NCI-H1105 treated with DMSO at 0.1 percent for 48 hours (cell line): ENCODE measurements around the gene MYL6.

Source experiments
- DNase-seq: peaks from one replicate; lab custom pipeline; 2025; lab: John Stamatoyannopoulos, UW

Gene MYL6

DNA sequence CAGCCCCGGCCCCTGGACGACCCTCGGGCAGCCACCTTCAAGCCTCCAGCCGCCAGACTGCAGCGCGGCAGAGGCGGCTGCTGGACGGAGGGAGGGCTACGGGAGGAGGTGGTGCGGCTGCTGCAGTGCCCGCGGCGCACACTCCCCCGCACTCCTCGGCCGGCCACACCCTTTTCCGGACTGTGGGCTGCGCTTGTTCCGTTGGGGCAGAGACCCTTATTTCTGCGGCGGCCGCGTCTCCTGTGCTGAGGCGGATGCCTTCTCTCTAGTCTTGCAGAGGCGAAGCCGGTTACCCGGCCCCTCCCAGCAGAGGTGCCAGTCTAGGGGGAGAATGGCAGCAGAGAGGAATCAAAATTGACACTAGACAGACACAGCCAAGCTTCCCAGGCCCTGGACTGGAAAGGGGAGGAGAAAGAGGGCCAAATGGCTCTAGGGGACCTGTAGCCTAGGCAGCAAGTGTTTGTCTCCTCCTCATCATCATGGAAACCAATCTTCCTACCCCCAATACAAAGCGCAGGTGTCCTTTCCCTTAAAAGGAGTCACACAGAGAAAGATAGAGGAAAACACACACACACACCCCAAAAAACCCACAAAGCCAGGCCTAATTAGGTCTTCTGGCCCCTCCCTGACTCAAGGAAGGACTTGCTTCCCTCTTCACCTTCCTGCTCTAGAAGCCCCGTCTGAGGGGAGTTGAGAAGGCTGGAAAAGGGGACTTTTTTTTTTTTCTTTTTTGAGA, 28.8 kb upstream of the MYL6 start:
- DNase-seq, result peak; percentile 29

DNA sequence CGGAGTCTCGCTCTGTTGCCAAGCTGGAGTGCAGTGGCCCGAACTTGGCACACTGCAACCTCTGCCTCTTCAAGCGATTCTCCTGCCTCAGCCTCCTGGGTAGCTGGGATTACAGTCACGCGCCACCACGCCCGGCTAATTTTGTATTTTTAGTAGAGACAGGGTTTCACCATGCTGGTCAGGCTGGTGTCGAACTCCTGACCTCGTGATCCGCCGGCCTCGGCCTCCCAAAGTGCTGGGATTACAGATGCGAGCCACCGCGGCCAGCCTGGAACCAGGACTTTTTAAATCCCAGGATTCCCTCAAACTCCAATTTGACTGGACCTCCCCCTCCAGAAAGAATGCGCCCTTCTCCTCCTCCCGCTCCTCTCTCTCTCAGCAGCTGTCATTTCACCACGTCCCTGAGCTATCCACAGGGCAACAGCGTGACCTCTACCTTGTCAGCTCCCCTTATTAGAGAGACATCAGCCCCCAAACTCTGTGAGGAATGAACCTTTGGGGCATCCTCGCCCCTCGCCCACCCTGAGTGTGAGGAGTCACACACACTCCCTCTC, 28.1 kb upstream of the MYL6 start:
- no peak for DNase-seq

DNA sequence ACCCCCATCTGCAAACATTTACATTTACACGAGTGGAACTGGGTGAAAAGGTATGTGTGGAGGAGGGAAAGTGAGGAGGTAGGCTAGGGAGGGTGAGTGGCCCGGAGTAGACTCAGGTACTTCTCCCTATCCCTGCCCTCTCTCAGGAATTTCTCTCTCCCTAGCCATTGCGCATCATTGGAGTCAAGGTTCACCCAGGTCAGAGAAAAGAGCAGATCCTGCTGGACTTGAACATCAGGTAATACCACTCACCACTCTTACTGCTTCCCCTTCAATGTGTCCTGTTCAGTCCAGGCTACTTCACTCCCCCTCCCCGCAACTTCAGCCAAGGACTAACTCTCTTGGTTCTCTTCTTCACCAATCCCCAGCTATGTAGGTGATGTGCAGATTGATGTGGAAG, 27.3 kb upstream of the MYL6 start:
- DNase-seq, result no peak

DNA sequence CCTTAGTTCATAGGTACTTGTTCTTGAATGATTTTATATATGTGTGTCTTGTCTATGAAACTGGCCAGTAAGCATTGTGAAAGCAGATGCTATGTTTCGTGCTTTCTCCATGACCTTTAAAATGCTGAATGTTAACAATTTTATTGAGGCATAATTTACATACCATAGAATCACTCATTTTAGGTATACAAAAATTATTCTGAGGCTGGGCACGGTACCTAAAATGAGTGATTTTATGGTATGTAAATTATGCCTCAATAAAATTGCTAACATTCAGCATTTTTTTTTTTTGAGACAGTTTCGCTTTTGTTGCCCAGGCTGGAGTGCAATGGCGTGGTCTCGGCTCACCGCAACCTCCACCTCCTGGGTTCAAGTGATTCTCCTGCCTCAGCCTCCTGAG, 23.3 kb upstream of the MYL6 start:
- no peak for DNase-seq

DNA sequence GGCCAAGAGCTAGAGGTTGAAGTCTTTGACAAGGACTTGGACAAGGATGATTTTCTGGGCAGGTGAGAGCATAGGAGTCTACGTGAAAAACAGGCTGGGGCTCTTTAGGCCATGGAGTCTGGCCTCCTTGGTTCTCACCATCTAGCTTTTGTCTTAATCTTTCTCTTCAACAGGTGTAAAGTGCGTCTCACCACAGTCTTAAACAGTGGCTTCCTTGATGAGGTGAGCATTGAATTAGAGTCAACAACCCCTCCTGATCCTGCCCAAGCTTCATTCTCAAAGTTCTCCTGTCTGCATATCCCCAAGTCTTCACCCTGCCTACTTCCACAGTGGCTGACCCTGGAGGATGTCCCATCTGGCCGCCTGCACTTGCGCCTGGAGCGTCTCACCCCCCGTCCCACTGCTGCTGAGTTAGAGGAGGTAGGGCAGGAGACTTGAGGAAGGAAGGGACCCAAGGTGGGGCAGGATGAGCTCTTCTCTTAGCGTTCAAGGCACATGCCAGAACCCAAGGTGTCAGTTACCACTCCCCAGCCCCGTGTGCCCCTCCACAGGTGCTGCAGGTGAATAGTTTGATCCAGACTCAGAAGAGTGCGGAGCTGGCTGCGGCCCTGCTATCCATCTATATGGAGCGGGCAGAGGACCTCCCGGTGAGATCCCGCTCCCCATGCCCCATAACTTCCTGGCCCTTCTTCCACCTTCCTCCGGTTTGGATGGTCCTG, 20.1 kb upstream of the MYL6 start:
- no peak for DNase-seq

DNA sequence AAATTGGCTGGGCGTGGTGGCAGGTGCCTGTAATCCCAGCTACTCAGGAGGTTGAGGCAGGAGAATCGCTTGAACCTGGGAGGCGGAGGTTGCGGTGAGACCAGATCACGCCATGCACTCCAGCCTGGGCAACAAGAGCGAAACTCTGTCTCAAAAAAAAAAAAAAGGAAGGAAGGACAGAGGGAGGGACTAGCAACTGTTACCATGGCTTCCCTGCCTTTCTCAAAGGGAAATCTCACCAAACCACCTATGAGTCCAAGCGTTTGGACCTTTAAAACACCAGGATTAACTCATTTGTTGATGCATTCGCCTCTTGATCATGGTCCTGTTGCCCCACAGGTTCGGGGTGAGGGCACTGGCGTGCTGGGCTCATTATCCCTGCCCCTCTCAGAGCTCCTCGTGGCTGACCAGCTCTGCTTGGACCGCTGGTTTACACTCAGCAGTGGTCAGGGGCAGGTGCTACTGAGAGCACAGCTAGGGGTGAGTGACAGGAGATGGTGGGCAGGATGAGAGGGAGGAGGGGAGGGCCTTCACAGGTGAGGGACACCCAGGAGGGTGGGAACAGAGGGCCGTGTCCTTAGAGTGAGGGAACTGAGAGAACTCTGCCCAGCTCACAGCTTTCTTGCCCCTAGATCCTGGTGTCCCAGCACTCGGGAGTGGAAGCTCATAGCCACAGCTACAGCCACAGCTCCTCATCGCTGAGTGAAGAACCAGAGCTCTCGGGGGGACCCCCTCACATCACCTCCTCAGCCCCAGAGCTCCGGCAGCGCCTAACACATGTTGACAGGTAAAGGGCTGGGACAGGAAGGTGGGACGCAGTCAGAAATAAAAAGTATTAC, 16.0 kb upstream of the MYL6 start:
- no peak for DNase-seq

DNA sequence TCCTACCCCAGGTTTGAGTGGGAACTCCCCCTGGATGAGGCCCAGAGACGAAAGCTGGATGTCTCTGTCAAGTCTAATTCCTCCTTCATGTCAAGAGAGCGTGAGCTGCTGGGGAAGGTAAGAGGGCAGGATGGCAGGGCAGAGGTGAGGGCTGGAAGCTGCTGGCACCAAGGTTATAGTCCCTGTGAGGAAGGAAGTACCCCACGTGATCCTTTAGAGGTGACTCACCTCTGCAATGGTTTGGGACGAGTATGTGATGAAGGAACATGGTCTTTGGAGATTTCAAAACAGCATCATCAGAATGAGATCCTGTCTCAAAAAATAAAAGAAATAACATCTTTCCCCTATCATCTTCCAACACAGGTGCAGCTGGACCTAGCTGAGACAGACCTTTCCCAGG, 14.9 kb upstream of the MYL6 start:
- DNase-seq, result no peak

DNA sequence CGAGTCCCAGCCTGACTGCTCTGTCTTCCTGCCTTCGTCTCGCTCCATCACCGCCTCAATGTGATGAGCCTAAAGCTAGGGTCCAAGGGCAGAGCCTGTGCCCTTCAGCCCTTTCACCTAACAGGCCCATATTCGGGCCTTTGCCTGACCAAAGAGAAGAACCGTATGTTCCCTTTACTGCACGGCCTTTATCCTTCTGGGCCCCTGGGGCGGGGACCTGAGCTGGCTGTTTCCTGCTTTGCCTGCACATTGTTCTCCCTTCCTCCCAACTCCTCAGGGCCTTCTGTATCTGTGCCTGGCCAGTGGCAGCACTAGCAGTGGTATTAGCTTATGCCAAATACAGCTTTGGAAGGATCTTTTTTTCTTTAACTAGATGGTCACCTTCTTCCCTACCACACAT, 14.3 kb upstream of the MYL6 start:
- DNase-seq, result no peak

DNA sequence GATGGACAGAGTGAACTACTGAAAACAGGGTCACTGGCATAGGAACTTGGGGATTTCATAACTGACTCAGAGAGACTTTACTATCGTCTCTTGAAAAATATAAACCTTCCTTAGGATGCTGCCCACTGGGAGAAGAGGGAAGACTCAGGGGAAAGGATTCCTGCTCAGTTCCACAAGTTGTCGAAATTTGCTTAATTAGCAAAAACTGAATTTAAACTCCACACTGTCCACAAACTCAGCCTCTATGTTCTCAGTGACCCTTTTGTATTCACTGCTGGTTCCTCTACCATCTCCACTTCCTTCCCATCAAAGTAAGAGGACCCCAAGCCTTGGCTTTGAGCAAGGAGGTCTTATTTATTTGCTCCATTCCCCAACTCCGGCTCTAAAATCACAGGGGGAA, 12.9 kb upstream of the MYL6 start:
- DNase-seq, result no peak

DNA sequence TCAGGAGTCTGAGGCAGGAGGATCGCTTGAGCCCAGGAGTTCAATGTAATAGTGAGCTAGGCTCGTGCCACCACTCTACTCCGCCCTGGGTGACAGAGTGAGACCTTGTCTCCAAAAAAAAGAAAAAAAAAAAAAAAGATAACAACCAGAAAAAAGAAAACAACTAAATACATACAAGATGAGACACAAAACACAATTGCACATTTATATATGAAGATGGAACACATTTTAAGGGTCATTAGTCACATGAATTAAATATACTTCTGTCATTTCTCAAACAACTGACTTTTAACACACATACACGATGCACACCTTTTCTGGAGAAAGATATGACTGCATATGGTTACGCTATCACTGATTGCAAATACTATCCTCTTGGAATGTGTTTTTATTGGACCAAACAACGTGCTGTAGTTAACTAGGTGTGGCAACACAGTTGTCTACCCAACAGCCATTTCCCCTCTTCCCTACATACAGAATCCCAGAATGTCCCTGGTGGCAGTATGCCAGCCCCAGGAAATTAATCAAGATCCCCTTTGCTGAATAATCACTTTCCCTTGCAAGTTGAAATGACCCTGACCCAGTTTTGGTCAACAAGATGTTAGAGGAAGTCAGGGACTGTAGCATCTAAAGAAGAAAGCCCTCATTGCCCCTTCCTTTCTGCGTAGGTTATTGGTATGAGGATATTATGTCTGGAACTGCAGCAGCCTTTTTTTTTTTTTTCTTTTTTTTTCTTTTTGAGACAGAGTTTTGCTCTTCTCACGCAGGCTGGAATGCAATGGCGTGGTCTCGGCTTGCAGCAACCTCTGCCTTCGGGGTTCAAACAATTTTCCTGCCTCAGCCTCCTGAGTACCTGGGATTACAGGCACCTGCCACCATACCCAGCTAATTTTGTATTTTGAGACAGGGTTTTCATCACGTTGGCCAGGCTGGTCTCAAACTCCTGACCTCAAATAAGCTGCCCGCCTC, 11.4 kb upstream of the MYL6 start:
- DNase-seq, result no peak

DNA sequence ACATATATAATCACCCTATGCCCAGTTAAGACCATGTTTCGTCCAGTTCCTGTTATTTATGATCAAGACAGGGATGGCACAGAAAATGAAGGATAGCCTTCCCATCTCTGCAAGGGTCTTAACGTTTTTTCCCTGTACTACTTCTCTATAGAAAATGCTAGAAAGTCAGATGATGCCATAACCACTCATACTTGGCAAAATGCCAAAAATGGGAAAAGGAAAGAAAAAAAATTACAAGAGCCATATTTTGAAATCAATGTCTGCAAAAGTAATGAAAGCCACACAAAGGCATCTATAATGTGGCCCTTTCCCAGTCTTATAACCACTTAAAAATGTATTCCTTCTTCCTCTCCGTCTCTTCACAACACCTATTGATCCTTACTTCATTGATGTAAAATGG, 7.6 kb upstream of the MYL6 start:
- no peak for DNase-seq

DNA sequence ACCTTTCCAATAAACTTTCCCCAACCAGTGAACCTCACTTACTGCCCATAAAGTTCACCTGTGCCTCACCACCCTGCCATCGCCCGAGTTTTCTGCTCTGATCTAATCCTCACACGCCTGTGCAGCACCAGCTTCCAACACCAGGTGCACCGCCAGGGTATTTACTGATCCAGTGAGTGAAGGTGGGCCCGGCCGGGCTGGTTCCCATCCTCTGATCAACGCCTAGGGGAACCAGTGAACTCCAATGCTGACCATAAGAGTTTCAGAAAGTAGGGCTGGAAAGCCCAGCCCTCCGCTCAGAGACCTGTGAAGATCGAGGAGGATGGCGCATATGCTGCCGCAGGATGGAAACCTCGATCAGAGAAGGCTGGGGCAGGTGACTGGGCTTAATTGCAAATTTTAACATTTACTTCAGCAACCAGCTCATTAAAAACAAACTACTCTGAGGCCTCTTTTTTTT, 6.5 kb upstream of the MYL6 start:
- peak; percentile 42 for DNase-seq

DNA sequence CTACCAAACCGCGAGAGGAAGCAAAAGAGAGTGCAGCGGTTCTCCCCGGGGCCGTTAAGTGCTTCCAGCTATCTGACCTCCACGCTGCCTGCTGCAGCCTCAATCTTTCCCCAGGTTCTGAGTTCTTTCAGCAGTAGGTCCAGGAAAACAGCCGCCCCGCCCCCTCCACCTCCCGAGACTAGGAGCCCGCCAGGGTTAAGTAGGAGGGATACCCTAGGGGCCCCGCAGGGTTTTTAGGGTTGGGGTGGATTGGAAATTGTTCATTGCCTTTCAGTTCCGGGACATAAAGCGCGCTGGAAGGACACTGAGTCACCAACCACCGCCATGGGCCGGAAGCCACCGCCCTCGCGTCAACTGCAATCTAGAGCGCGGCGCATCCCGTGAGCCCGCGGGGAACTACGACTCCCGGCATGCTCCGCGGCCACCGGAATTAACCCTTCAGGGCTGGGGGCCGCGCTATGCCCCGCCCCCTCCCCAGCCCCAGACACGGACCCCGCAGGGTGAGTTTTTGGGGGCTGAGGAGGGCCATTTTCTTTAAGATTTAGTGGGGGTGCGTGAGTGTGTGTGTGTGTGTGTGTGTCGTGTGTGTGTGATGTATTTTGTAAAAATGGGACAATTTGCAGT, 5.9 kb upstream of the MYL6 start, which contains the start of gene MYL6B:
MYL6B (plus strand) TSS at position 456 of the 624 bp plus-strand sequence. CDS start 1,332 bp downstream, outside the sequence.
- DNase-seq, result peak; percentile 78

DNA sequence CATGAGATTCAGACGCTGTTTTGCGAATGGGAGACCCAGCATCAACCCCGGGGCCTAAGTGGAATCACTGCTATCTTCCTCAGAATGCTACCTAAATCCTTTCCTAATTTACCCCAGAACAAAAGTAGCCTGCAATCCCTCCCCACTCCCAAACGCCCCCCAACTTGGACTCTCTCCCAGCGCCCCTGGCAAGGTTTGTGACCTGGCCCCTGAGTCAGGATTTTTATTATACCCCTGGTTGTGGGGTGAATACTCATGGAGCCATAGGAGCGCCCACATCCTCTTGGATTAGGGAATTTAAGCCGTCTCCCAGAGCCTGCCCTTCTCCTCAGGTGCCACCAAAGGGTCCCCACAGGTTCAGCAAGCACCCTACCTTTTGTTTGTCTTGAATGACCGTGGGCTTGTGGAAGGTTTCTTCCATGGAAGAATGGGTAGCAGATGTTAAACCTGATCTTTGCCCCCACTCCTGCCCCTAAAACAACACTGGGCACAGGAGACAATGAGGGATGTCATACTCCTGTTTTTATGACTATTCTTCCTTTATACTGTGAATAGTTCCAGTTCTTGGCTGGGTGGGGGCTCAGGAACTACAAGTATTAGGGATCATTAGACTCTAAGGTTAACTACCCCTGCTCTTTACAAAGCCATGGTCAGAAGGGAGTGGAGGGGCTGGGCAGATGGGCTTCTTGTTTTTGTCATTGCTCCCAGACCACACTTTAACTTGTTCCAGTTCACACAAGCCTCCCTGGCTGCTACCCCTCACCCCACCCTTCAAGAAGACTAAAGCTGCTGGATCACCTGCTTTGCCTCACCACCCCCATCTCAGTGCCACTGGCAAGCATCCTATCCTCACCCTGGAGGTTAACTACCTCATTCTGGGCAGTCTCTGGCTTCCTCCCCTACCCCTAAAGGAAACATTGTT, 5.1 kb upstream of the MYL6 start:
- DNase-seq, result no peak

DNA sequence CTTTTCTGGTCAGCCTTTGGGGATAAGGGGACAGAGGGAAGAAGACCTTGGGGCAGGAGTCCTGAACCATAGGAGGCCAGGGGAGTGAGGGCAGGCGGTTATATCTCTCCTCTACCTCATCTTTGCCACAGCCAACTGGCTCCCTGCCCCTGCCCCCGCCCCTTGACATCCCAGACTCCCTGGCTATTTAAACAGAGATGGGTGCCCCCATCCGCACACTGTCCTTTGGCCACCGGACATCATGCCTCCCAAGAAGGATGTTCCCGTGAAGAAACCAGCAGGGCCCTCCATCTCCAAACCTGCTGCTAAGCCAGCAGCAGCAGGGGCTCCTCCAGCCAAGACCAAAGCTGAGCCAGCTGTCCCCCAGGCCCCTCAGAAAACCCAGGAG, 4.5 kb upstream of the MYL6 start:
- DNase-seq, result no peak

DNA sequence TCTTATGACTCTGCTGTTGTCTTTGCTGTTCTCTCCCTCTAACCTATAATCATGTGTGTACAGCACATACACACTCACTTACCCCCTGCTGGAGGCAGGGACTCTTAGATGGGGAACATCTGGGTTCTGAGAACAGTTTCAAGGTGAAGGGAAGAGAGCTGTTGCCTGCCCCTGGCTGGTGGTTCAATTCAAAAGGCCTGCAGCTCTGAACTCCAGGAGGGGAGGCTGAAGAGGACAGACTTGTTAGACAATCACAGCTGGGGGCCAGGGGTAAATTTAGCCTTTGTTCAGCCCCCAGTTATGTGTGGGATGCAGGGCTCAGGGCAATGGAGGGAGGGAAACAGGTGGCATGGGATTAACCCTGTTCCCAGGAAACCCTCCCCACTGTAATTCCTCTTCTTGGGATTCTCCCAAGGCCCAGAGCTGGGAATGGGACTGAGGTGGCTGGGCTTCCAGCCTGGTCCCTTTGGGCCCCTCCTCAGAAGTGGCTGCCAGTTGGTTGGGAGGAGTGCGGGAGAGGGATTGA, 3.9 kb upstream of the MYL6 start:
- no peak for DNase-seq

DNA sequence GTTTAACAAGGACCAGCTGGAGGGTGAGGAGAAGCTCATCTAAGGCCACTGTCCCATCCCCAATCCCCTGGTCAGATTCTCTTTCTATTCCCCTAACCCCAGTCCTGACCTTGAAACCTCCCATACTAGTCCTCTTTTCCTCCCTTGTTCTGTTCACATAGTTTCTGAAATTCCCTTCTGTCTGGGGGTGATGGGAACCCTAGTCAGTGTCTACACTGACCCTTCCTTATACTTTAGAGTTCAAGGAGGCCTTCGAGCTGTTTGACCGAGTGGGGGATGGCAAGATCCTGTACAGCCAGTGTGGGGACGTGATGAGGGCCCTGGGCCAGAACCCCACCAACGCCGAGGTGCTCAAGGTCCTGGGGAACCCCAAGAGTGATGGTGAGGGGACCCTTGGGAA, 3.3 kb upstream of the MYL6 start:
- DNase-seq, result no peak

DNA sequence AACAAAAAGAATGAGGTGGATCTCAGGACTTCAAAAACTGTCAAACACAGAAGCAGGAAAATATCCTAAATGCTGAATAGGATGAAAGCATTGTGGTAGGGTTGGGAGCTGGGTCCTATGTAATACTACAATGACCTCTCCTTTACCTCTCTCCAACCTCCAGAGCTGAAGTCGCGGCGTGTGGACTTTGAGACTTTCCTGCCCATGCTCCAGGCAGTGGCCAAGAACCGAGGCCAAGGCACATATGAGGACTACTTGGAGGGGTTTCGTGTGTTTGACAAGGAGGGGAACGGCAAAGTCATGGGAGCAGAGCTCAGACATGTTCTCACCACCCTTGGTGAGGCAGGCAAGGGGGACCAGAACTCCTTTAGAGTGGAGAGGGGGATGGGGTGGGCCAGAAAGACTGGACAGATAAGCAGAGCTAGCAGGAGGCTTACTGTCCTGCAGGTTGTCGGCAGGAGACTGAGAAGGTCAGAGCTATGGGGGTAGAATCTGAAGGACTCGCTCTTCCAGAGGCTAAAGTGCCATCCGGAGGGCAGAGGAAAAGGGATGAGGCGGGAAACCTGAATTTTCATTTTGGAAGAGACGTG, 2.8 kb upstream of the MYL6 start:
- DNase-seq, result no peak
